22Rv1 (cell line): Measurements from ENCODE around the gene MYO9B.

Source experiments
- H3K27ac ChIP-seq: fragments of 450-650 bp; 2 replicates; pipeline ENCODE4 v1.5.1; 2017
- ZFX ChIP-seq: fragments of 450-650 bp; IDR thresholded peaks from 2 replicates; pipeline ENCODE4 v1.6.1; 2017; ENCODE audit warnings: antibody characterized with exemption, borderline replicate concordance
- TF ChIP-seq, protein P1 (sequence below): fragments of 450-650 bp; IDR thresholded peaks from 2 replicates; pipeline ENCODE4 v1.5.1; 2017; ENCODE audit warnings: mild to moderate bottlenecking

Gene MYO9B

GRCh38 chr19:17242431-17243208 lies 167.0 kb downstream of the MYO9B start:
- peak overlapping the region; percentile 92 for H3K27ac ChIP-seq
- TF ChIP-seq, protein P1, sequence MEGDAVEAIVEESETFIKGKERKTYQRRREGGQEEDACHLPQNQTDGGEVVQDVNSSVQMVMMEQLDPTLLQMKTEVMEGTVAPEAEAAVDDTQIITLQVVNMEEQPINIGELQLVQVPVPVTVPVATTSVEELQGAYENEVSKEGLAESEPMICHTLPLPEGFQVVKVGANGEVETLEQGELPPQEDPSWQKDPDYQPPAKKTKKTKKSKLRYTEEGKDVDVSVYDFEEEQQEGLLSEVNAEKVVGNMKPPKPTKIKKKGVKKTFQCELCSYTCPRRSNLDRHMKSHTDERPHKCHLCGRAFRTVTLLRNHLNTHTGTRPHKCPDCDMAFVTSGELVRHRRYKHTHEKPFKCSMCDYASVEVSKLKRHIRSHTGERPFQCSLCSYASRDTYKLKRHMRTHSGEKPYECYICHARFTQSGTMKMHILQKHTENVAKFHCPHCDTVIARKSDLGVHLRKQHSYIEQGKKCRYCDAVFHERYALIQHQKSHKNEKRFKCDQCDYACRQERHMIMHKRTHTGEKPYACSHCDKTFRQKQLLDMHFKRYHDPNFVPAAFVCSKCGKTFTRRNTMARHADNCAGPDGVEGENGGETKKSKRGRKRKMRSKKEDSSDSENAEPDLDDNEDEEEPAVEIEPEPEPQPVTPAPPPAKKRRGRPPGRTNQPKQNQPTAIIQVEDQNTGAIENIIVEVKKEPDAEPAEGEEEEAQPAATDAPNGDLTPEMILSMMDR: no peak

GRCh38 chr19:17243211-17243829 lies 167.7 kb downstream of the MYO9B start:
- H3K27ac ChIP-seq: peak overlapping the region; percentile 92
- no peak for TF ChIP-seq ZFX
- TF ChIP-seq, protein P1: no peak

GRCh38 chr19:17243830-17244617 lies 168.4 kb downstream of the MYO9B start:
- peak overlapping the region; percentile 92 for H3K27ac ChIP-seq
- TF ChIP-seq, protein P1: no peak
- TF ChIP-seq ZFX: no peak

DNA sequence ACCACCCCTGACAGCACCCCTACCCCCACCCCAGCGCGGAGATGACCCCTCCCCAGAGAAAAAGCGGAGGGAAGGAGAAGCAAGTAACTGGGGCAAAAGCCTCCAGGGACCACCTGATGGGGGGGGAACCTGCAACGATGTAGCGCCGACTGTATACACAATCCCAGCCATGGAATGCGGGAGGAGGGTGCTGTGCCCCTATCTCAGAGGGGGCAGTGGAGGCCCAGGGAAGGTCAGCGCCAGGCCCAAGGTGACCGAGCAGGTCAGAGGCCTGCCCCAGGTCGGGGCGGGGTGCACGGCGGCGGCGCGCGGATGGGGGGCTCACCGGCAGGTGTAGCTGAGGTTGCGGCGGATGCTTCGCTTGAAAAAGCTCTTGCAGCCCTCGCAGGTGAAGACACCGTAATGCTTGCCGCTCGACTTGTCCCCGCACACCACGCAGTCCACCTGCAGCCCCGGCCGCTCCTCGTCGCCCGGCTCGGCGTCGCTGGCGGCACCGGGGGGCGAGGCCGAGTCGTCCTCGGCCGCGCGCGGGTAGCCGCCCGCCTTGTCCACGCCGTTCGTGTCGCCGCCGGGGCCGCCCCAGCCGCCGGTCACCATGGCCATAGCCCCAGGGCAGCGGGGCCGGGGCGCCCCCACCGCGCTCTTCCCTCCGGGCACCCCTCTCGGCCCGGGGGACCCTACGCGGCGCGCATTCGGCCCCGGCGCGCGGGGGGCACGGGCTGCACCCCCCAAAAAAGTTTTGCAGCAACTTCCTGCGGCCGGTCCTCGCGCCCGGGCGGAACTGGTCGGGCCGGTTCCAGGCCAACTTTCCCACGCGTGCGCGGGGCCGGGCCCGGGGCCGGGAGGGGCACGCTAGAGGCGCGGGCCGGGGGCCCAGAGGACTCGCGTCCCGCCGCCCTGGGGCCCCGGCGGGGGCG lies 169.3 kb downstream of the MYO9B start:
- peak overlapping the region; percentile 92 for H3K27ac ChIP-seq

DNA sequence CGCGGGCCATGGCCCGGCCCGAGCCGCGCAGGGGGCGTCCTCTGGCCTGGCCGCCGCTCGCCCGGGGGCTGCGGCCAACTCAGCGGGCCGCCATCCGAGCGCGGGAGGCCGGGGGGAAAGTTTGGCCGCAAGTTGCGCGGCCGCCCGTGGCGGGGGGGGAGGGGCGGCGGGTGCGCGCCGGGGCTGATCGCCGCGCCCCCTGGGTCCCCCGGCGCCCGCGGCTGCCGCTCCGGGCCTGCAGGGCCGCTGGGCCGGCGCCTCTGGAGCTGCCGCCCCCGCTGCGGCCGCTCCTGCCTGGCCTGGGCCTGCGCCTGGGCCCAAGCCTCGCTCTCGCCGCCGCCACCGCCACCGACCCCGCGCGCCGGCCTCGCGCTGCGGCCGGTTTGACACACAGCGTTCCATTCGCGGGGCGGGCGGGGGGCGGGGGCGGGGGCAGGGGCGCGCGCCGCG lies 170.0 kb downstream of the MYO9B start, which contains the start of gene NR2F6:
TSS of gene NR2F6 (minus strand) at position 385 of the 450 bp plus-strand sequence. CDS start 699 bp downstream, outside the sequence.
- TF ChIP-seq, protein P1: no peak
- no peak for TF ChIP-seq ZFX
- peak within 1 kb of the TSS; percentile 92 for H3K27ac ChIP-seq

More for the DNA sequence above, 169.3 kb downstream of the MYO9B start:
- TF ChIP-seq ZFX: no peak
- TF ChIP-seq, protein P1: no peak

- H3K27ac ChIP-seq: peak overlapping the region; percentile 92
- no peak for TF ChIP-seq ZFX
- TF ChIP-seq, protein P1: no peak
Observed at GRCh38 chr19:17246681-17247425, 171.3 kb downstream of the MYO9B start.
